Measurements from ENCODE around the gene COL20A1. TPM values are rescaled to one million over a fixed set of nuclear protein-coding genes. Genes with fewer than 3 reads are reported as not detected.
A peak's percentile ranks its signal among the peaks of the same experiment; 100 is the strongest.

COL20A1 gene
- total and polyA plus RNA-seq, 2 of the 13 experiments (the other 11 are each of a cell fraction or from before 2014, with no cell fraction given): not detected

DNA sequence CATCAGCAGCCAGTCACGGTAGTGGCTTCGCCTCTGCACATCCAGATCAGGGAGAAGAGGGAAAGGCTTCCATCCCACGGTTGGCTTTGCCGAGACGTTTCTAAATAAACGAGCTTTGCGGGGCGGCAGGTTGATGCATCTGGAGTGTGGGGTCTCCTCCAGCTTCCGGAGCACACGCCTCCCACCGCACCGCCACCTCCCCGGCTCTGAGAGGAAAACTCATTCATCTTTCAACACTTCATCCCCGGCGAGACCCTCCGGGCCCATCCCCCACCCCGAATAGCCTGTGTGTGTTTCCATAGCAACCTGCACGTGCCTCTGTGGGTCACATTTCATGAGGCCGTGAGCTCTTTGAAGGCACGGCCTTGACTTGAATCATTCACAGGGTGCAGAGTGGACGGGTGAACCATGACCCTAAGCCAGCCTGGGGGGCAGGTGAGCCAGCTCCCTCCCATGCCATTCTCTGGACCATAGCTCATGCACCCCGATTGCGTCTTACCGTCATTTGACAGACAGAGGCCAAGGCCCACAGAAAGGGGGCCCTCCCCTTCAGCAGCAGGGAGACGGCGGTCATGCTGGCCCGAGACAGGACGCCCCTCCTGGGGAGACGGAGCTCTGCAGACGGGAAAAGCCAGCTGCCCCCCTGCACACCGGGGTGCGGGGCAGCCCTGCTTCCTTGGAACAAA is 84.4 kb downstream of the COL20A1 start (continued):
- TF ChIP-seq ZBTB8A (CRISPR knock-in tag; IDR thresholded peaks at IDR 0.05; ENCODE audit: borderline replicate concordance, low read depth) (peak; percentile 50; the same call in 1 of the 2 replicates), ZNF773 (CRISPR knock-in tag; IDR thresholded peaks at IDR 0.05; ENCODE audit: borderline replicate concordance) (peak; percentile 41; the same call in 1 of the 2 replicates), RFX1 (IDR thresholded peaks at IDR 0.05) (peak; percentile 74), MEIS1 (CRISPR knock-in tag; IDR thresholded peaks at IDR 0.05; ENCODE audit: borderline replicate concordance) (no peak), DMAP1 (CRISPR knock-in tag; IDR thresholded peaks at IDR 0.05) (no peak), ZNF781 (CRISPR knock-in tag; IDR thresholded peaks at IDR 0.05; ENCODE audit: borderline replicate concordance, not compliant biosample characterization) (no peak), RXRA (CRISPR knock-in tag; IDR thresholded peaks at IDR 0.05) (0 out of 2 replicates have a peak, but pooled peaks have one; percentile 27), CREB1 (IDR thresholded peaks at IDR 0.05) (peak; percentile 35; the same call in 1 of the 2 replicates), CREB1 (CRISPR knock-in tag; IDR thresholded peaks at IDR 0.05) (no peak), HNF4A (CRISPR knock-in tag; IDR thresholded peaks at IDR 0.05) (peak; percentile 83), ZNF570 (CRISPR knock-in tag; IDR thresholded peaks at IDR 0.05; ENCODE audit: borderline replicate concordance) (no peak), SOX13 (IDR thresholded peaks at IDR 0.05) (no peak), SOX13 (CRISPR knock-in tag; conservative IDR thresholded peaks at IDR 0.05 in 1 of 2, IDR thresholded peaks at IDR 0.05 in 1 of 2) (peak in 1 of 2 experiments; percentile 36; a peak in 1 of 4 replicates), ZNF567 (CRISPR knock-in tag; IDR thresholded peaks at IDR 0.05; ENCODE audit: borderline replicate concordance) (no peak), ARNTL (CRISPR knock-in tag; IDR thresholded peaks at IDR 0.05) (0 out of 2 replicates have a peak, but pooled peaks have one; percentile 63)
- TF ChIP-seq, protein P1, sequence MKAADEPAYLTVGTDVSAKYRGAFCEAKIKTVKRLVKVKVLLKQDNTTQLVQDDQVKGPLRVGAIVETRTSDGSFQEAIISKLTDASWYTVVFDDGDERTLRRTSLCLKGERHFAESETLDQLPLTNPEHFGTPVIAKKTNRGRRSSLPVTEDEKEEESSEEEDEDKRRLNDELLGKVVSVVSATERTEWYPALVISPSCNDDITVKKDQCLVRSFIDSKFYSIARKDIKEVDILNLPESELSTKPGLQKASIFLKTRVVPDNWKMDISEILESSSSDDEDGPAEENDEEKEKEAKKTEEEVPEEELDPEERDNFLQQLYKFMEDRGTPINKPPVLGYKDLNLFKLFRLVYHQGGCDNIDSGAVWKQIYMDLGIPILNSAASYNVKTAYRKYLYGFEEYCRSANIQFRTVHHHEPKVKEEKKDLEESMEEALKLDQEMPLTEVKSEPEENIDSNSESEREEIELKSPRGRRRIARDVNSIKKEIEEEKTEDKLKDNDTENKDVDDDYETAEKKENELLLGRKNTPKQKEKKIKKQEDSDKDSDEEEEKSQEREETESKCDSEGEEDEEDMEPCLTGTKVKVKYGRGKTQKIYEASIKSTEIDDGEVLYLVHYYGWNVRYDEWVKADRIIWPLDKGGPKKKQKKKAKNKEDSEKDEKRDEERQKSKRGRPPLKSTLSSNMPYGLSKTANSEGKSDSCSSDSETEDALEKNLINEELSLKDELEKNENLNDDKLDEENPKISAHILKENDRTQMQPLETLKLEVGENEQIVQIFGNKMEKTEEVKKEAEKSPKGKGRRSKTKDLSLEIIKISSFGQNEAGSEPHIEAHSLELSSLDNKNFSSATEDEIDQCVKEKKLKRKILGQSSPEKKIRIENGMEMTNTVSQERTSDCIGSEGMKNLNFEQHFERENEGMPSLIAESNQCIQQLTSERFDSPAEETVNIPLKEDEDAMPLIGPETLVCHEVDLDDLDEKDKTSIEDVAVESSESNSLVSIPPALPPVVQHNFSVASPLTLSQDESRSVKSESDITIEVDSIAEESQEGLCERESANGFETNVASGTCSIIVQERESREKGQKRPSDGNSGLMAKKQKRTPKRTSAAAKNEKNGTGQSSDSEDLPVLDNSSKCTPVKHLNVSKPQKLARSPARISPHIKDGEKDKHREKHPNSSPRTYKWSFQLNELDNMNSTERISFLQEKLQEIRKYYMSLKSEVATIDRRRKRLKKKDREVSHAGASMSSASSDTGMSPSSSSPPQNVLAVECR (CRISPR knock-in tag; IDR thresholded peaks at IDR 0.05; ENCODE audit: borderline replicate concordance): peak; percentile 26; the same call in 1 of the 2 replicates
- TF ChIP-seq, protein P2, sequence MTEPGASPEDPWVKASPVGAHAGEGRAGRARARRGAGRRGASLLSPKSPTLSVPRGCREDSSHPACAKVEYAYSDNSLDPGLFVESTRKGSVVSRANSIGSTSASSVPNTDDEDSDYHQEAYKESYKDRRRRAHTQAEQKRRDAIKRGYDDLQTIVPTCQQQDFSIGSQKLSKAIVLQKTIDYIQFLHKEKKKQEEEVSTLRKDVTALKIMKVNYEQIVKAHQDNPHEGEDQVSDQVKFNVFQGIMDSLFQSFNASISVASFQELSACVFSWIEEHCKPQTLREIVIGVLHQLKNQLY (CRISPR knock-in tag; IDR thresholded peaks at IDR 0.05): peak; percentile 22; the same call in 1 of the 2 replicates
